WI38 (cell line): ENCODE measurements around the gene GNAT1.

Experiments used
- H3K4me3 ChIP-seq: 2 replicates; pipeline ENCODE4 v1.5.1; 2011; ENCODE audit warnings: low read depth, mild to moderate bottlenecking, control low read depth, low read length
- TF ChIP-seq, protein P1 (sequence below): IDR thresholded peaks from 2 replicates; pipeline ENCODE4 v1.5.1; 2012; ENCODE audit warnings: low read depth, mild to moderate bottlenecking, control low read depth, low read length

Gene GNAT1

DNA sequence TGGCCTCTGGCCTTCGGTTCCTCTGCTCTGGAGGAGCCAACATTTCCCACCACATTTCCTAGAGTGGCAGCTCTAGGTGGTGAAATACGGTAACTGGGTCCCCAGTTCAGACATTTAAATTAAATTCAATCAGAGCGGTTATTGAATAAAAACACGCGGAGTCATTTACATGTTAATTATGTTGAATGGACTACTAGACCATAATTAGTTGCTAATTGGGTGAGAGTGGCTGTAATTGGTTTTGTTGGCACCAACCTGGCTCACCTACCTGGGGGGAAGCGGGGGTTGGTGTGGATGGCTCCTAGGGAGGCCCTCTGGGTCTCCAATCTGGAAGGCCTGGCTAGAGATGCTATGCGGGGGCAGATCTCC is 23.6 kb upstream of the GNAT1 start:
- TF ChIP-seq, protein P1, sequence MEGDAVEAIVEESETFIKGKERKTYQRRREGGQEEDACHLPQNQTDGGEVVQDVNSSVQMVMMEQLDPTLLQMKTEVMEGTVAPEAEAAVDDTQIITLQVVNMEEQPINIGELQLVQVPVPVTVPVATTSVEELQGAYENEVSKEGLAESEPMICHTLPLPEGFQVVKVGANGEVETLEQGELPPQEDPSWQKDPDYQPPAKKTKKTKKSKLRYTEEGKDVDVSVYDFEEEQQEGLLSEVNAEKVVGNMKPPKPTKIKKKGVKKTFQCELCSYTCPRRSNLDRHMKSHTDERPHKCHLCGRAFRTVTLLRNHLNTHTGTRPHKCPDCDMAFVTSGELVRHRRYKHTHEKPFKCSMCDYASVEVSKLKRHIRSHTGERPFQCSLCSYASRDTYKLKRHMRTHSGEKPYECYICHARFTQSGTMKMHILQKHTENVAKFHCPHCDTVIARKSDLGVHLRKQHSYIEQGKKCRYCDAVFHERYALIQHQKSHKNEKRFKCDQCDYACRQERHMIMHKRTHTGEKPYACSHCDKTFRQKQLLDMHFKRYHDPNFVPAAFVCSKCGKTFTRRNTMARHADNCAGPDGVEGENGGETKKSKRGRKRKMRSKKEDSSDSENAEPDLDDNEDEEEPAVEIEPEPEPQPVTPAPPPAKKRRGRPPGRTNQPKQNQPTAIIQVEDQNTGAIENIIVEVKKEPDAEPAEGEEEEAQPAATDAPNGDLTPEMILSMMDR: no peak

DNA sequence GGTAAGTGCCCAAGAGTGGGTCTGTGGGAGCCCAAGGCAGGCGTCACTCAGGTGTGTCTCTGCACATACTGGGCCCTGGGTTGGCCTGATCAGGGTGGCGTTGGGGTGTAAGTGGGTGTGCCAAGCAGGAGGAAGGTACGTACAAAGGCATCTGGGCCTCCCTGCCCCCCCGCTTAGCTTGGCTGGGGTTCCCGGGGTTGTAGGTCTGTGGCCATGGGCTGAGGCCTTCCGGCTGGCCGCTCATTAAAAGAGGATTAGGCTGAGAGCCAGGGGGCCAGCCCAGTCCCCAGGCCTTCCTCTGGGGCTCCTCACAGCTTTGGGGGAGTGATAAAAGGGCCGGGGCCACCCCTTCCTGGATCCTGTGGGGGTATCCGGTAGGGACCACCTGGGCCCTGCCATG is 23.0 kb upstream of the GNAT1 start:
- H3K4me3 ChIP-seq: no peak overlapping the region
- TF ChIP-seq, protein P1: no peak

More for the DNA sequence above, 23.6 kb upstream of the GNAT1 start:
- no peak overlapping the region for H3K4me3 ChIP-seq

DNA sequence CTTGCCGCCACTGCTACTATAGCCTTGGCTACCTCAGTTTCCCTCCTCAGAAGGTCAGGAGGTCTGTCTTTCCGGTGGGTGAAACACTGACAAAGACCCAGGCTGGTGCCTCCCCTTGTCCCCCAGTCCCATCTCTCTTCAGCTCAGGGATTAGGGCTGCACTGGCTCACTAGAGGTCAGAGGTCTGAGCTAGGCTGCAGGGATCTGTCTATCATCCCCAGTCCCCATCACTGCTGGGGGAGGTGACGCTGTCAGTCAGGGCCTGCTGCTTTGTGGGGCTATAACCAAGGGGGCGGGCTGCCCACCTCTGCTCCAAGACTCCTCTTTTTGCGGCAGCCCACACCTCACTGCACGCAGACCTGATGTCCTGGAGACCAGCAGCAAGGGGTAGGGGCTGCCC is 22.6 kb upstream of the GNAT1 start:
- TF ChIP-seq, protein P1: no peak
- no peak overlapping the region for H3K4me3 ChIP-seq

DNA sequence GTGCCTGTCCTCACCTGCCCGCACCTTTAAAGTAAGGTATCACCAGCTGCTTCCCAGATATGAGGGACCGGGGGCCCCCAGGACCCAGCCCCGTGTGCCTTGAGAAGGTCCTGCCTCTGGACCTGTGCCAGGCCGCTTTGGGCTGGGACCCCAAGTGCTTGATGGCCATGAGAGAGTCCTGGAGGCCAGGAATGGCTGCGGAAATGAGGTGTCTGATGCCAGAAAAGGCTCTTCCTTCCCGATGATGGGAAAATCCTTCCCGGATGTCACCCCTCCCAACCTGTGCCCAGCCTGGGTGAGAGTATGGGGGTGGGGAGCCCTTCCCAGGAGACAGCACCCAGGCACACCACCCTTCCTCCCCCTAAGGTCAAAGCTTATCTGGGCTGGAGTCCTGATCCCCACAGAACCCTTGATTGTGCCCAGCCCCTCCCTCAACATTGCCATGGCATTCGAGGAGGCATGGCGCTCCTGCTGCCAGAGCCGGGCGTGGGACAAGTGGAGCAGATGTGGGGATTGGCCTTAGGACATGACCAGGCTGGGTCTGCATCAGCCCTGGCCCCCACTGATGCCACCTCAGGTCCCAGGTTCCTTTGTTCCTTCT is 22.1 kb upstream of the GNAT1 start:
- TF ChIP-seq, protein P1: no peak
- no peak overlapping the region for H3K4me3 ChIP-seq

DNA sequence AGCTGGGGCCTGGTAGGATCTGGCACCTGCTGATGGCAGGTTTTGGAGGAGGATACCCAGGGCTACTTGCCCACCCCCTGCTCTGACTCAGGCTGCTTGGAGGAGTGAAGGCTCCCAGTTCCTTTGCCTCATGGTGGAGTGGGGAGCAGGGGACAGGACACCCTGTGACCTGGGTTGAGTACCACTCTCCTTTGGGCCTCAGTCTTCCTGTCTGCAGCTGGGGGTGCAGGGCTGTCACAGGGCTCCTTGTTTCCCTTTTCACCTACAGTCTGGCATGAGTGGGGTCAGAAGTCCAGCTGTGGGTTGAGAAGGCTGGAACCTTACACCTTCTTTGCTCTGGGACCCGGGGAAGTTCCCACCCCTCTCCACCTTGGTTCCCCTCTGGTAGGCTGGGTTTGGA is 21.6 kb upstream of the GNAT1 start:
- H3K4me3 ChIP-seq: no peak overlapping the region
- TF ChIP-seq, protein P1: no peak

DNA sequence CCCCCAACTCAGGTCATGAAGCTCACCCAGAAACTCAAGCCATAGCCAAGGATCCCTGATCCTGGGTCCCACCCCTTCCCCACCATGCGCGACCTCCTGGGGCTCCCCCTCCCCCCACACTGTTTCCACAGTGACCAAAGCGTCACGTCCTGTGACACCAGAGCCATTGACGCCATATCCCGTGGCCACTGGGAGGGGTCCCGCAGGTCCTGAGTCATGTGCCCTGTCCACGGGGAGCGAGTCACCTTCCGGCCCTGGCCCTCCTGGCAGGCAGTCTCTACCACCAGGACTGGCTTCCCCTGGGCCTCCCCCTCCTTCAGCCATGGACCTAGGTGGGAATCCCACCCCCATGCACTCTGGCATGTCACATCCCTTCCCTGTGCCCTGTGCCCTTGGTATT is 20.7 kb upstream of the GNAT1 start:
- no peak overlapping the region for H3K4me3 ChIP-seq
- TF ChIP-seq, protein P1: no peak

DNA sequence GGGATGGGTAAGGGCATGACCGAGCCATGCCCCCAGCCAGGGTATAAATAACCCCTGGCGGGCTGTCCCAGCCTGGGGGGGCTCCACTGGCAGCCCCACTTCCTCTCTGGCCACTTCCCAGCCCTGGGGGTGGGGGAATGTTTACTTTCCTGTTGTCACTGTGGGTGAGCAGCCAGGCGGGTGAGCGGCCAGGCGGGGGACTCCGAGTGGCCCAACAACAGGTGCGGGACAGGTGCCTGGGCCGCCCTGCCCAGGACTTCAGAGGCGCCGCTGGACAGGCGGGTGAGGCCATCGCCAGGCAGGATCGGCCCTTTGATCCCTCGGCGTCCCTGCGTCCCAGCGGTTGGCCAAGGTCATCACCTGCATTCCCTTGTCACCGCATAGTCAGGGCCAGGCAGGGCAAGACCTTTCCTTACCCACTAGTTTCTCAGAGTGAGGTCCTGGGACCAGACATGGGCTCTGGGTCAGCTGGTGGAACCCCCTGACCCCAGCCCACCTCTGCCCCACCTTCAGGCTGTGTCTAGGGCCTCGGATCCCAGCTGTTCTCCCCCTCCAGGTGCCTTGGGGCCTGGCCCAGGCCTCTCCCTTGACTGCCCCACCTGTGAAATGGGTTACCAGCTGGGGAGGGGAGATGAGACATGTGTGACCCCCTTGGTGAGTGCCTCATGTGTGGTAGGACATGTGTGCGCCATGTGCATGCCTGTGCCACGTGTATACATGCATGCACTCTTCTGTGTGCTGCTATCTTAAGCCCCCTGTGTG is 19.7 kb upstream of the GNAT1 start:
- no peak overlapping the region for H3K4me3 ChIP-seq
- TF ChIP-seq, protein P1: no peak
